Osteoblast (primary cell): ENCODE measurements around the gene GDE1. TPM values are rescaled to one million over a fixed set of nuclear protein-coding genes. Genes with fewer than 3 reads are reported as not detected.

Experiments used
- DNase-seq: peaks from one replicate; pipeline ENCODE4 v3.0.0; 2011; ENCODE audit warnings: low spot score, mixed read lengths; ENCODE audit not compliant: insufficient read length; ENCODE audit errors: missing footprints
- H2AFZ ChIP-seq: 2 replicates; pipeline ENCODE4 v1.6.0; 2011; ENCODE audit warnings: mild to moderate bottlenecking, low read length
- H3K27ac ChIP-seq: 2 replicates; pipeline ENCODE4 v1.5.1; 2011; ENCODE audit warnings: mild to moderate bottlenecking, low read depth, low read length, moderate library complexity
- H3K27me3 ChIP-seq: 2 replicates; pipeline ENCODE4 v1.6.0; 2012; ENCODE audit warnings: mild to moderate bottlenecking, control low read depth, inconsistent platforms, low read length, moderate library complexity; ENCODE audit not compliant: insufficient read depth
- H3K36me3 ChIP-seq: 2 replicates; pipeline ENCODE4 v1.5.1; 2011; ENCODE audit warnings: mild to moderate bottlenecking, low read length, control low read depth, moderate library complexity; ENCODE audit not compliant: insufficient read depth
- H3K4me1 ChIP-seq: 2 replicates; pipeline ENCODE4 v1.5.1; 2011; ENCODE audit warnings: mild to moderate bottlenecking, low read length, control low read depth, moderate library complexity; ENCODE audit not compliant: insufficient read depth
- H3K4me2 ChIP-seq: 2 replicates; pipeline ENCODE4 v1.6.0; 2011; ENCODE audit warnings: mild to moderate bottlenecking, low read length; ENCODE audit not compliant: insufficient read depth
- H3K4me3 ChIP-seq: fragments of 200-600 bp; sonication (generic); 3 replicates; pipeline ENCODE4 v1.5.1; 2012; ENCODE audit warnings: mild to moderate bottlenecking, low read length, inconsistent platforms; ENCODE audit not compliant: insufficient read depth
- H3K79me2 ChIP-seq: 2 replicates; pipeline ENCODE4 v1.6.0; 2012; ENCODE audit warnings: mild to moderate bottlenecking, low read length, control low read depth, inconsistent platforms; ENCODE audit not compliant: insufficient read depth
- H3K9me3 ChIP-seq: 2 replicates; pipeline ENCODE4 v1.5.1; 2011; ENCODE audit warnings: low read depth, low read length, control low read depth
- H4K20me1 ChIP-seq: 2 replicates; pipeline ENCODE4 v1.6.0; 2012; ENCODE audit warnings: mild to moderate bottlenecking, low read length, control low read depth; ENCODE audit not compliant: insufficient read depth
- CTCF ChIP-seq: IDR thresholded peaks from 2 replicates; pipeline ENCODE4 v1.5.1; 2011; ENCODE audit warnings: mild to moderate bottlenecking, low read depth, low read length, moderate library complexity; ENCODE audit errors: extremely low read depth
- total RNA-seq: library from RNA; depleted of rRNA; stranded (reverse); fragments of >200 nt; gene quantifications from 2 replicates; pipeline ENCODE4 v1.2.3, GENCODE V29; 2012

GDE1 gene
- total RNA-seq, 1 donor: 77.1 TPM

- H4K20me1 ChIP-seq: peaks cover 7% of the 10 kb centered on the region
- no peak overlapping the region for H3K27ac ChIP-seq
- TF ChIP-seq CTCF: no peak
Observed at GRCh38 chr16:19560078-19560477, 38.2 kb upstream of the GDE1 start.

GRCh38 chr16:19559242-19559910 lies 37.5 kb upstream of the GDE1 start:
- H3K4me1 ChIP-seq: peaks cover 3% of the 10 kb centered on the region
- no peak overlapping the region for H3K4me3 ChIP-seq
- H3K36me3 ChIP-seq: no peaks in the 10 kb centered on the region
- no peaks in the 10 kb centered on the region for H3K9me3 ChIP-seq
- peak; percentile 72 for TF ChIP-seq CTCF
- no peak overlapping the region for H3K4me2 ChIP-seq
- no peak overlapping the region for H2AFZ ChIP-seq
- peaks cover 7% of the 10 kb centered on the region for H4K20me1 ChIP-seq
- H3K79me2 ChIP-seq: peaks cover 59% of the 10 kb centered on the region
- peak; percentile 91 for DNase-seq
- H3K27me3 ChIP-seq: no peaks in the 10 kb centered on the region
- H3K27ac ChIP-seq: no peak overlapping the region

More at GRCh38 chr16:19560078-19560477, 38.2 kb upstream of the GDE1 start:
- no peak for DNase-seq
- no peaks in the 10 kb centered on the region for H3K4me1 ChIP-seq
- no peaks in the 10 kb centered on the region for H3K9me3 ChIP-seq
- no peaks in the 10 kb centered on the region for H3K27me3 ChIP-seq
- H3K4me2 ChIP-seq: no peak overlapping the region
- no peak overlapping the region for H3K4me3 ChIP-seq
- no peaks in the 10 kb centered on the region for H3K36me3 ChIP-seq
- H3K79me2 ChIP-seq: peaks cover 61% of the 10 kb centered on the region
- no peak overlapping the region for H2AFZ ChIP-seq

- Histone ChIP-seq H3K4me2 (peak overlapping the region; percentile 80), H2AFZ (peak overlapping the region; percentile 98), H4K20me1 (peaks cover 7% of the 10 kb centered on the region), H3K79me2 (peaks cover 40% of the 10 kb centered on the region), H3K4me3 (peak overlapping the region; percentile 91), H3K36me3 (peaks cover 2% of the 10 kb centered on the region), H3K27me3 (no peaks in the 10 kb centered on the region), H3K4me1 (peaks cover 3% of the 10 kb centered on the region), H3K27ac (peak overlapping the region; percentile 89), H3K9me3 (no peaks in the 10 kb centered on the region)
- peak; percentile 24 for TF ChIP-seq CTCF
- peak; percentile 60 for DNase-seq
Observed at GRCh38 chr16:19555938-19556771, 34.3 kb upstream of the GDE1 start.
